DOHH2 (cell line): ENCODE measurements around the gene TANC1.

Source experiments
- EZH2phosphoT487 ChIP-seq: fragments of 200-600 bp; sonication (generic); IDR thresholded peaks from 2 replicates; pipeline ENCODE4 v1.6.1; 2017; ENCODE audit warnings: borderline replicate concordance, mild to moderate bottlenecking, antibody characterized with exemption, low read length, moderate library complexity, mixed read lengths
- TF ChIP-seq, protein P1 (sequence below): fragments of 200-600 bp; sonication (generic); IDR thresholded peaks from one replicate; pipeline ENCODE4 v1.5.1; 2014; ENCODE audit warnings: antibody characterized with exemption, mild to moderate bottlenecking, low read depth, low read length; ENCODE audit not compliant: poor library complexity, severe bottlenecking

DNA sequence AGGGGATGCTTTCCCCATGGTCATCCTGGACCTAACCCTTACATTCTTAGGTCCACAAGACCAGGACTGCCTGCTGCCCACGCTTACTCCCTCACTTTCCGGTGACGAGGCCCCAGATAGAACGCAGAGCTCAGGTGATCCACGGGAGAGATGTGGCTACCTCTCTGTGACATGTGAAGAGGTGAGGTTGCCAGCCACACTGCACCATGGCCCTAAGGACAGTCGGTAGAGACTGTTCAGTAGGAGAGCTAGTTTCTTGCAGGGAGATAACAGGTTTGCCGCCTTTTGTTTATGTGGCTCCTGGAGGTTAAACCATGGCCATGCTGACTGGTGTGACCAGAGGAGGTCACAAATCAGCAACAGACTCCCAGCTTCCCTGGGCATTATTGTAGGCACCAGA, 246.7 kb downstream of the TANC1 start:
- TF ChIP-seq, protein P1, sequence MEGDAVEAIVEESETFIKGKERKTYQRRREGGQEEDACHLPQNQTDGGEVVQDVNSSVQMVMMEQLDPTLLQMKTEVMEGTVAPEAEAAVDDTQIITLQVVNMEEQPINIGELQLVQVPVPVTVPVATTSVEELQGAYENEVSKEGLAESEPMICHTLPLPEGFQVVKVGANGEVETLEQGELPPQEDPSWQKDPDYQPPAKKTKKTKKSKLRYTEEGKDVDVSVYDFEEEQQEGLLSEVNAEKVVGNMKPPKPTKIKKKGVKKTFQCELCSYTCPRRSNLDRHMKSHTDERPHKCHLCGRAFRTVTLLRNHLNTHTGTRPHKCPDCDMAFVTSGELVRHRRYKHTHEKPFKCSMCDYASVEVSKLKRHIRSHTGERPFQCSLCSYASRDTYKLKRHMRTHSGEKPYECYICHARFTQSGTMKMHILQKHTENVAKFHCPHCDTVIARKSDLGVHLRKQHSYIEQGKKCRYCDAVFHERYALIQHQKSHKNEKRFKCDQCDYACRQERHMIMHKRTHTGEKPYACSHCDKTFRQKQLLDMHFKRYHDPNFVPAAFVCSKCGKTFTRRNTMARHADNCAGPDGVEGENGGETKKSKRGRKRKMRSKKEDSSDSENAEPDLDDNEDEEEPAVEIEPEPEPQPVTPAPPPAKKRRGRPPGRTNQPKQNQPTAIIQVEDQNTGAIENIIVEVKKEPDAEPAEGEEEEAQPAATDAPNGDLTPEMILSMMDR: no peak
- TF ChIP-seq EZH2phosphoT487: no peak
